H1 (cell line): Measurements from ENCODE around the gene ALK. TPM values are rescaled to one million over a fixed set of nuclear protein-coding genes. Genes with fewer than 3 reads are reported as not detected.

Experiments used
- CTCF ChIA-PET: fragments of 300-600 bp; sonication (Branson Sonifier 250); formaldehyde crosslinking; loops from one replicate; lab custom pipeline; 2021; ENCODE audit not compliant: partially characterized antibody; lab: Charles Lee
- POLR2A ChIA-PET: fragments of 300-600 bp; sonication (Branson Sonifier 250); formaldehyde crosslinking; loops from one replicate; lab custom pipeline; 2021; ENCODE audit warnings: inconsistent platforms; ENCODE audit not compliant: partially characterized antibody; lab: Charles Lee
- DNase-seq, 2 experiments: peaks; one replicate each; pipeline versions ENCODE4 v3.0.0 to v3.0.0-alpha.2; 2010 to 2022; ENCODE audit warnings: low spot score in 2 of 2, low read depth in 1 of 2, mixed read lengths in 1 of 2
- FAIRE-seq: peaks from 2 replicates; lab custom pipeline; 2011; peaks lifted over from hg19 to GRCh38; lab: Jason Lieb, UNC
- H2AFZ ChIP-seq: 2 replicates; pipeline ENCODE4 v1.8.1; 2012; ENCODE audit warnings: low read length, inconsistent platforms
- H2AK5ac ChIP-seq: 2 replicates; pipeline ENCODE4 v1.6.1; 2013; ENCODE audit warnings: low read depth, low read length
- H2BK120ac ChIP-seq: replicated peaks from 2 replicates; pipeline ENCODE3; 2013; ENCODE audit warnings: low read depth, low read length, inconsistent platforms
- H2BK12ac ChIP-seq: 2 replicates; pipeline ENCODE4 v1.6.1; 2013; ENCODE audit warnings: low read depth, low read length
- H2BK15ac ChIP-seq: 2 replicates; pipeline ENCODE4 v1.6.1; 2013; ENCODE audit warnings: low read length
- H2BK20ac ChIP-seq: 2 replicates; pipeline ENCODE4 v1.6.1; 2013; ENCODE audit warnings: low read length
- H2BK5ac ChIP-seq: 2 replicates; pipeline ENCODE4 v1.6.1; 2013; ENCODE audit warnings: low read depth, low read length
- H3K14ac ChIP-seq: 2 replicates; pipeline ENCODE4 v1.6.1; 2013; ENCODE audit warnings: inconsistent platforms; ENCODE audit not compliant: insufficient read length
- H3K18ac ChIP-seq: 2 replicates; pipeline ENCODE4 v1.6.1; 2013; ENCODE audit warnings: low read length; ENCODE audit errors: extremely low read depth
- H3K23ac ChIP-seq: 2 replicates; pipeline ENCODE4 v1.6.1; 2013; ENCODE audit warnings: inconsistent platforms; ENCODE audit not compliant: insufficient read length
- H3K23me2 ChIP-seq: 2 replicates; pipeline ENCODE4 v1.6.1; 2013; ENCODE audit warnings: low read depth, low read length
- H3K27ac ChIP-seq: 2 replicates; pipeline ENCODE4 v1.6.1; 2011; ENCODE audit warnings: low read depth, low read length, inconsistent platforms
- H3K27me3 ChIP-seq, 4 experiments: replicated peaks in 1 of 4; 1 replicate in 1 of 4; 2 replicates in 3 of 4; pipeline versions ENCODE4 v1.6.1 to v1.8.1; 2011 to 2013; ENCODE audit warnings: low read length in 3 of 4, mild to moderate bottlenecking in 3 of 4, inconsistent platforms in 2 of 4, mixed read lengths in 2 of 4, moderate library complexity in 1 of 4; ENCODE audit not compliant: control insufficient read depth in 3 of 4, insufficient read depth in 3 of 4; ENCODE audit errors: extremely low read depth in 1 of 4
- H3K36me3 ChIP-seq, 4 experiments: 2 replicates each; pipeline versions ENCODE4 v1.6.1 to v1.8.1; 2011 to 2013; ENCODE audit warnings: mild to moderate bottlenecking in 4 of 4, low read length in 3 of 4, moderate library complexity in 2 of 4, control low read depth in 1 of 4, inconsistent platforms in 1 of 4; ENCODE audit not compliant: insufficient read depth in 4 of 4, control insufficient read depth in 2 of 4
- H3K4ac ChIP-seq: replicated peaks from 2 replicates; pipeline ENCODE3; 2013; ENCODE audit warnings: low read length, low read depth, mixed read lengths, inconsistent platforms; ENCODE audit not compliant: insufficient read length
- H3K4me1 ChIP-seq, 4 experiments: replicated peaks in 1 of 4; 1 replicate in 1 of 4; 2 replicates in 3 of 4; pipeline versions ENCODE4 v1.6.1 to v1.8.1; 2011 to 2013; ENCODE audit warnings: low read length in 3 of 4, inconsistent platforms in 2 of 4, mixed read lengths in 1 of 4; ENCODE audit not compliant: insufficient read depth in 4 of 4, control insufficient read depth in 3 of 4
- H3K4me2 ChIP-seq, 2 experiments: 2 replicates each; pipeline versions ENCODE4 v1.6.1 to v1.8.1; 2011 to 2013; ENCODE audit warnings: low read depth in 2 of 2, low read length in 2 of 2, control low read depth in 1 of 2, inconsistent platforms in 1 of 2, mild to moderate bottlenecking in 1 of 2; ENCODE audit not compliant: insufficient read depth in 1 of 2
- H3K4me3 ChIP-seq, 4 experiments: fragments of 200-600, 300-600 bp in 1 of 4; sonication (generic), shearing (Covaris generic), sonication (Bioruptor Twin) in 1 of 4; 2 replicates each; pipeline versions ENCODE4 v1.5.1 to v1.8.1; 2011 to 2016; ENCODE audit warnings: low read length in 4 of 4, low read depth in 3 of 4, control low read depth in 2 of 4, inconsistent platforms in 2 of 4, mild to moderate bottlenecking in 2 of 4, mixed read lengths in 1 of 4, moderate library complexity in 1 of 4; ENCODE audit not compliant: insufficient read depth in 2 of 4; ENCODE audit errors: extremely low read depth in 1 of 4
- H3K56ac ChIP-seq: replicated peaks from 2 replicates; pipeline ENCODE3; 2013; ENCODE audit warnings: low read depth, mild to moderate bottlenecking, mixed read lengths, low read length, inconsistent platforms; ENCODE audit not compliant: insufficient read length
- H3K79me1 ChIP-seq: 2 replicates; pipeline ENCODE4 v1.6.1; 2013; ENCODE audit warnings: low read depth, low read length, control low read depth
- H3K79me2 ChIP-seq, 2 experiments: 2 replicates each; pipeline versions ENCODE4 v1.6.1 to v1.8.1; 2012 to 2013; ENCODE audit warnings: low read length in 2 of 2, mild to moderate bottlenecking in 2 of 2, inconsistent platforms in 1 of 2; ENCODE audit not compliant: insufficient read depth in 2 of 2, control insufficient read depth in 1 of 2
- H3K9ac ChIP-seq, 4 experiments: replicated peaks in 1 of 4; 1 replicate in 1 of 4; 2 replicates in 3 of 4; pipeline versions ENCODE4 v1.6.1 to v1.8.1; 2011 to 2013; ENCODE audit warnings: low read depth in 3 of 4, low read length in 3 of 4, control low read depth in 2 of 4, mild to moderate bottlenecking in 2 of 4, moderate library complexity in 2 of 4, inconsistent platforms in 1 of 4; ENCODE audit errors: extremely low read depth in 1 of 4
- H3K9me3 ChIP-seq, 2 experiments: 2 replicates each; pipeline versions ENCODE4 v1.6.1 to v1.8.1; 2012 to 2013; ENCODE audit warnings: mild to moderate bottlenecking in 2 of 2, moderate library complexity in 2 of 2, control low read depth in 1 of 2, inconsistent platforms in 1 of 2, low read depth in 1 of 2, low read length in 1 of 2, mixed read lengths in 1 of 2; ENCODE audit not compliant: insufficient read depth in 2 of 2
- H4K20me1 ChIP-seq, 2 experiments: replicated peaks in 1 of 2; 2 replicates each; pipeline versions ENCODE3 to v1.8.1; 2011 to 2013; ENCODE audit warnings: inconsistent platforms in 2 of 2, low read length in 2 of 2, mild to moderate bottlenecking in 1 of 2; ENCODE audit not compliant: insufficient read depth in 2 of 2, control insufficient read depth in 1 of 2
- H4K5ac ChIP-seq: 2 replicates; pipeline ENCODE4 v1.6.1; 2013; ENCODE audit warnings: low read length, low read depth, mixed read lengths, inconsistent platforms; ENCODE audit not compliant: insufficient read length
- H4K8ac ChIP-seq: 2 replicates; pipeline ENCODE4 v1.8.0; 2013; ENCODE audit warnings: mild to moderate bottlenecking, moderate library complexity, low read length, inconsistent platforms; ENCODE audit not compliant: insufficient read depth; ENCODE audit errors: extremely low read depth
- H4K91ac ChIP-seq: replicated peaks from 2 replicates; pipeline ENCODE3; 2013; ENCODE audit warnings: low read length, mixed read lengths, inconsistent platforms; ENCODE audit not compliant: insufficient read length
- NANOG ChIP-seq: IDR thresholded peaks from 2 replicates; pipeline ENCODE4 v1.6.1; 2011; ENCODE audit warnings: low read length, low read depth, mild to moderate bottlenecking, inconsistent platforms; ENCODE audit not compliant: insufficient read depth, poor library complexity, severe bottlenecking
- SIRT6 ChIP-seq: IDR thresholded peaks from one replicate; pipeline ENCODE4 v1.7.1; 2012; ENCODE audit warnings: low read length, inconsistent platforms
- WGBS, 2 experiments: shearing (Covaris generic) in 1 of 2; methylation state at CpG; one replicate each; pipeline versions ENCODE4 v1.1.6 to v1.1.7; 2013 to 2015; ENCODE audit warnings: low lambda C conversion rate in 2 of 2, mixed read lengths in 2 of 2, inconsistent platforms in 1 of 2, low coverage in 1 of 2, missing lambda C conversion rate in 1 of 2; ENCODE audit not compliant: insufficient replicate concordance in 2 of 2, insufficient coverage in 1 of 2, insufficient read length in 1 of 2; ENCODE audit errors: extremely low coverage in 1 of 2, missing lambda C conversion rate in 1 of 2; 5-methylcytosine and 5-hydroxymethylcytosine counted together
- polyA plus RNA-seq, 7 experiments: library from polyadenylated mRNA; depleted of rRNA in 3 of 7; stranded (reverse) in 5 of 7; unstranded in 2 of 7; fragments of >200 nt in 5 of 7; fragments of 200-250 nt in 2 of 7; gene quantifications; 1 replicate in 5 of 7; 2 replicates in 1 of 7; 4 replicates in 1 of 7; pipeline versions ENCODE4 v1.2.1 to v1.2.3, GENCODE V29; 2011 to 2013; ENCODE audit warnings: missing spikeins in 2 of 7, mixed read lengths in 2 of 7
- total RNA-seq: library from RNA; stranded (reverse); fragmentation: NEBNext Ultra II Directional; extraction: Animal tissue kit (Norgen Biotek cat#: 25700); gene quantifications from 2 replicates; pipeline ENCODE4 v1.2.1, GENCODE V29; 2021

ALK gene
- total and polyA plus RNA-seq, 2 of the 8 experiments (the other 6 are each of a cell fraction or from before 2014, with no cell fraction given): 0.02 to 0.09 TPM

- H3K4me3 ChIP-seq: no peak overlapping the region
- no peak for FAIRE-seq
- no peak overlapping the region for H4K5ac ChIP-seq
- ChIA-PET POLR2A (no interaction called here), CTCF (interaction anchor here (1.0 to 1.3 kb wide), 3 partner anchors 31 to 60 kb away, joined by 3 to 4 read pairs (median 3); no protein-coding TSS in a partner anchor)
- H2AFZ ChIP-seq: no peak overlapping the region; the same call in 1 of the 2 replicates
- H3K56ac ChIP-seq: no peak overlapping the region
- H3K36me3 ChIP-seq: no peaks in the 10 kb centered on the region
- no peaks in the 10 kb centered on the region for H3K79me1 ChIP-seq
- whole genome bisulfite sequencing, 2 experiments: 66% methylated on average over 3 of the region's 3 CpGs; no CpG with 5 or more reads in 1 of the 2 experiments
- H4K20me1 ChIP-seq: no peaks in the 10 kb centered on the region
- H3K14ac ChIP-seq: no peak overlapping the region
- no peaks in the 10 kb centered on the region for H3K23me2 ChIP-seq
- H3K18ac ChIP-seq: no peak overlapping the region
- no peak overlapping the region for H4K91ac ChIP-seq
- no peak overlapping the region for H2BK5ac ChIP-seq
- no peak overlapping the region for H4K8ac ChIP-seq
- H3K4me1 ChIP-seq: no peaks in the 10 kb centered on the region; a peak in 1 of 7 replicates
- H3K23ac ChIP-seq: no peak overlapping the region
- H3K27me3 ChIP-seq: no peaks in the 10 kb centered on the region
- no peak overlapping the region for H3K9ac ChIP-seq
- no peaks in the 10 kb centered on the region for H3K9me3 ChIP-seq
- no peak for DNase-seq
- H3K27ac ChIP-seq: no peak overlapping the region
- H2BK15ac ChIP-seq: no peak overlapping the region
- no peak overlapping the region for H2BK20ac ChIP-seq
- no peak overlapping the region for H3K4me2 ChIP-seq
- H3K79me2 ChIP-seq: no peaks in the 10 kb centered on the region
- no peak overlapping the region for H2BK12ac ChIP-seq
- TF ChIP-seq SIRT6: no peak
- TF ChIP-seq NANOG: no peak
- H3K4ac ChIP-seq: no peak overlapping the region
- H2AK5ac ChIP-seq: no peak overlapping the region
- H2BK120ac ChIP-seq: no peak overlapping the region
These were observed 773.4 kb downstream of the ALK start for GRCh38 chr2:29147963-29148362.
